IMR-90 (cell line): ENCODE measurements around the gene SPATA46. TPM values are rescaled to one million over a fixed set of nuclear protein-coding genes. Genes with fewer than 3 reads are reported as not detected.

Experiments
- ATAC-seq: fragments of 200-7000 bp; cut with Tn5 transposase; 2 replicates; pipeline ENCODE4 v1.9.1; 2020; ENCODE audit warnings: low read depth, mild to moderate bottlenecking, moderate library complexity
- BruUV-seq: library from RNA; stranded (reverse); fragments of 400-500 nt; replicated peaks from 2 replicates; lab custom pipeline; 2021; lab: Mats Ljungman, UMichigan
- CTCF ChIA-PET: fragments of 300-600 bp; formaldehyde crosslinking; extraction: SDS; loops from one replicate; lab custom pipeline; 2021; ENCODE audit warnings: antibody characterized with exemption; lab: Yijun Ruan, JAX
- POLR2A ChIA-PET: fragments of 300-600 bp; sonication (Branson Sonifier 250); formaldehyde crosslinking; loops from one replicate; lab custom pipeline; 2022; ENCODE audit warnings: antibody characterized with exemption; ENCODE audit not compliant: unreplicated experiment; lab: Charles Lee
- DNase-seq: peaks from one replicate; pipeline ENCODE4 v3.0.0; 2013
- H2AFZ ChIP-seq: replicated peaks from 2 replicates; pipeline ENCODE3; 2013; ENCODE audit warnings: low read length, mild to moderate bottlenecking; ENCODE audit not compliant: poor library complexity
- H2AK5ac ChIP-seq: 2 replicates; pipeline ENCODE4 v1.6.1; 2013; ENCODE audit warnings: low read depth, low read length, inconsistent platforms
- H2AK9ac ChIP-seq: replicated peaks from 2 replicates; pipeline ENCODE3; 2013; ENCODE audit warnings: mild to moderate bottlenecking, low read depth, low read length, moderate library complexity; ENCODE audit not compliant: poor library complexity
- H2BK120ac ChIP-seq: 2 replicates; pipeline ENCODE4 v1.6.1; 2013; ENCODE audit warnings: low read depth, low read length, inconsistent platforms
- H2BK15ac ChIP-seq: 3 replicates; pipeline ENCODE4 v1.6.1; 2013; ENCODE audit warnings: low read depth, low read length, inconsistent platforms
- H2BK20ac ChIP-seq: 2 replicates; pipeline ENCODE4 v1.6.1; 2013; ENCODE audit warnings: low read depth, mild to moderate bottlenecking, inconsistent platforms, low read length, moderate library complexity
- H2BK5ac ChIP-seq: 2 replicates; pipeline ENCODE4 v1.6.1; 2013; ENCODE audit warnings: mild to moderate bottlenecking, low read depth, low read length, inconsistent platforms; ENCODE audit not compliant: poor library complexity, severe bottlenecking
- H3K14ac ChIP-seq: replicated peaks from 2 replicates; pipeline ENCODE4 v1.6.1; 2013; ENCODE audit warnings: low read depth, low read length, inconsistent platforms
- H3K18ac ChIP-seq: 2 replicates; pipeline ENCODE4 v1.6.1; 2013; ENCODE audit warnings: low read depth, low read length, control low read depth
- H3K23ac ChIP-seq: 2 replicates; pipeline ENCODE4 v1.6.1; 2013; ENCODE audit warnings: low read depth, low read length, inconsistent platforms
- H3K27ac ChIP-seq: 2 replicates; pipeline ENCODE4 v1.5.1; 2013; ENCODE audit warnings: mild to moderate bottlenecking, control low read depth, low read length; ENCODE audit not compliant: insufficient read depth
- H3K27me3 ChIP-seq: 2 replicates; pipeline ENCODE4 v1.6.1; 2013; ENCODE audit warnings: low read length; ENCODE audit not compliant: control insufficient read depth, insufficient read depth
- H3K36me3 ChIP-seq: 2 replicates; pipeline ENCODE4 v1.6.1; 2013; ENCODE audit warnings: low read length, mixed read lengths; ENCODE audit not compliant: control insufficient read depth, insufficient read depth
- H3K4ac ChIP-seq: 2 replicates; pipeline ENCODE4 v1.6.1; 2013; ENCODE audit warnings: low read depth, low read length, inconsistent platforms
- H3K4me1 ChIP-seq: 2 replicates; pipeline ENCODE4 v1.6.1; 2013; ENCODE audit warnings: low read length, mixed read lengths; ENCODE audit not compliant: control insufficient read depth, insufficient read depth
- H3K4me2 ChIP-seq: 2 replicates; pipeline ENCODE4 v1.6.1; 2013; ENCODE audit warnings: low read depth, mild to moderate bottlenecking, control low read depth, low read length, moderate library complexity
- H3K4me3 ChIP-seq: 2 replicates; pipeline ENCODE4 v1.5.1; 2013; ENCODE audit warnings: low read depth, mild to moderate bottlenecking, control low read depth, low read length, moderate library complexity; ENCODE audit not compliant: insufficient read depth
- H3K56ac ChIP-seq: 2 replicates; pipeline ENCODE4 v1.6.1; 2013; ENCODE audit warnings: low read length, inconsistent platforms; ENCODE audit not compliant: insufficient read depth; ENCODE audit errors: extremely low read depth
- H3K79me1 ChIP-seq, 2 experiments: 2 replicates each; pipeline ENCODE4 v1.6.1; 2013; ENCODE audit warnings: low read length in 2 of 2, inconsistent platforms in 1 of 2, low read depth in 1 of 2
- H3K9ac ChIP-seq: 2 replicates; pipeline ENCODE4 v1.6.1; 2013; ENCODE audit warnings: low read depth, low read length, control low read depth
- H3K9me1 ChIP-seq: 2 replicates; pipeline ENCODE4 v1.6.1; 2013; ENCODE audit warnings: low read length, inconsistent platforms; ENCODE audit not compliant: insufficient read depth
- H3K9me3 ChIP-seq: 2 replicates; pipeline ENCODE4 v1.6.1; 2013; ENCODE audit warnings: low read length; ENCODE audit not compliant: control insufficient read depth, insufficient read depth
- H4K20me1 ChIP-seq: 2 replicates; pipeline ENCODE4 v1.6.1; 2013; ENCODE audit warnings: low read length, inconsistent platforms; ENCODE audit not compliant: insufficient read depth
- H4K5ac ChIP-seq: 2 replicates; pipeline ENCODE4 v1.6.1; 2013; ENCODE audit warnings: mild to moderate bottlenecking, low read depth, low read length, control low read depth
- H4K8ac ChIP-seq, 2 experiments: 2 replicates each; pipeline ENCODE4 v1.6.1; 2013; ENCODE audit warnings: low read depth in 2 of 2, low read length in 2 of 2, control low read depth in 1 of 2, inconsistent platforms in 1 of 2
- H4K91ac ChIP-seq: 2 replicates; pipeline ENCODE4 v1.6.1; 2013; ENCODE audit warnings: low read depth, low read length, inconsistent platforms; ENCODE audit not compliant: insufficient read depth
- FOS ChIP-seq: fragments of 150-350 bp; IDR thresholded peaks from 2 replicates; pipeline ENCODE4 v1.6.1; 2016; ENCODE audit warnings: low read depth, low read length
- MAZ ChIP-seq: IDR thresholded peaks from 2 replicates; pipeline ENCODE4 v1.6.1; 2012; ENCODE audit warnings: low read depth, mild to moderate bottlenecking, low read length, improper control_type of control experiment, moderate library complexity, borderline replicate concordance
- RCOR1 ChIP-seq: IDR thresholded peaks from 2 replicates; pipeline ENCODE4 v1.6.1; 2012; ENCODE audit warnings: mild to moderate bottlenecking, low read length, improper control_type of control experiment; ENCODE audit not compliant: insufficient replicate concordance
- SMC3 ChIP-seq: fragments of 150-350 bp; IDR thresholded peaks from 2 replicates; pipeline ENCODE4 v1.6.1; 2016; ENCODE audit warnings: low read depth, mild to moderate bottlenecking, antibody characterized with exemption, low read length, moderate library complexity
- USF2 ChIP-seq: fragments of 150-350 bp; IDR thresholded peaks from 2 replicates; pipeline ENCODE4 v1.6.1; 2017; ENCODE audit warnings: mild to moderate bottlenecking, antibody characterized with exemption, low read length, low read depth
- WGBS, 2 experiments: methylation state at CpG; one replicate each; pipeline versions ENCODE4 v1.1.5 to v1.1.7; 2013; ENCODE audit warnings: missing lambda C conversion rate in 2 of 2; ENCODE audit not compliant: insufficient read length in 1 of 2; ENCODE audit errors: extremely low coverage in 2 of 2; 5-methylcytosine and 5-hydroxymethylcytosine counted together
- dilution Hi-C: fragments of 300-500 bp; cut with HindIII; formaldehyde crosslinking; loops from one replicate; pipeline ENCODE4 v1.14.3; 2018; ENCODE audit warnings: low sequenced_read_pairs; ENCODE audit not compliant: unreplicated experiment
- in situ Hi-C: fragments of 300-500 bp; cut with MboI; formaldehyde crosslinking; loops from 3 replicates; pipeline ENCODE4 v1.14.3; 2019; ENCODE audit warnings: low sequenced_read_pairs, inconsistent platforms, mixed read lengths
- intact Hi-C: fragments of 100-400 bp; cut with micrococcal nuclease; formaldehyde crosslinking; loops from 2 replicates; pipeline ENCODE4 v1.10.0; 2022
- polyA plus RNA-seq, 3 experiments: library from polyadenylated mRNA; depleted of rRNA; stranded (reverse); fragments of >200 nt; gene quantifications; 2 replicates each; pipeline ENCODE4 v1.2.3, GENCODE V29; 2012; ENCODE audit warnings: low replicate concordance in 1 of 3
- total RNA-seq: library from RNA; depleted of rRNA; stranded (reverse); fragments of >200 nt; gene quantifications from 2 replicates; pipeline ENCODE4 v1.2.3, GENCODE V29; 2012

The SPATA46 gene
- total and polyA plus RNA-seq, 2 of the 4 experiments (the other 2 are of a cell fraction): not detected

DNA sequence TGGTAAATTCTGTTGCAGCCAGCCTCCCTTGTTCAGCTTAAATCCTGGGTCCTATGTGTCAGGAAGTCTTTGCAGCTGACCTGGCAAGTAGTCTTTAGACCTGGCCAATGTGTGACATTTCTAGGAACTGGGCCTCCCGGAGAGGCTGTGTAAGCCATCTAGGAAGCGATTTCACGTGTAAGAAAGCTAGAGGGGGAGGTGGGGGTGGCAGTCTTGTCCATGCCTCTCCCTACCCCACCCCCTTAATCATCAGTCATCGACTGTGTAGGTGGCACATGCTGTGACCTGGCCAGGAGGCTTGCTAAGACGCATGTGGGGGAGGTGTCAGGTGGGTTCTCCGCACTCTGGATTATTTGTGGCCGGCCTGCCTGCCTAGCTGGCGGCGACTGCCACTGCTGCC is 13.3 kb upstream of the SPATA46 start:
- intact Hi-C loops (loop anchor here (5.0 to 10.0 kb wide), 2 partner anchors 113 to 595 kb away; no protein-coding TSS in a partner anchor), in situ Hi-C loops (loop anchor here (5.0 to 25.0 kb wide), 2 partner anchors 333 to 603 kb away; no protein-coding TSS in a partner anchor), dilution Hi-C loops (no loop called here)
- no peak overlapping the region for H2AK5ac ChIP-seq
- no peaks in the 10 kb centered on the region for H3K4me1 ChIP-seq
- no peak overlapping the region for H4K91ac ChIP-seq
- no peak overlapping the region for H4K8ac ChIP-seq
- H3K23ac ChIP-seq: no peak overlapping the region
- TF ChIP-seq MAZ (no peak), USF2 (no peak), FOS (no peak), SMC3 (no peak), RCOR1 (no peak)
- no peaks in the 10 kb centered on the region for H3K36me3 ChIP-seq
- H4K20me1 ChIP-seq: no peaks in the 10 kb centered on the region
- H3K27ac ChIP-seq: no peak overlapping the region
- H3K18ac ChIP-seq: no peak overlapping the region
- no peak overlapping the region for H3K4me2 ChIP-seq
- H4K5ac ChIP-seq: no peak overlapping the region
- POLR2A ChIA-PET: no interaction called here
- H3K14ac ChIP-seq: no peak overlapping the region
- no peaks in the 10 kb centered on the region for H3K9me1 ChIP-seq
- no peak overlapping the region for H3K4ac ChIP-seq
- H3K56ac ChIP-seq: no peak overlapping the region
- no peaks in the 10 kb centered on the region for H3K9me3 ChIP-seq
- H2BK20ac ChIP-seq: no peak overlapping the region
- H3K27me3 ChIP-seq: peaks cover 26% of the 10 kb centered on the region
- BruUV-seq: no TSS peak
- DNase-seq (no peak), ATAC-seq (no peak)
- no peak overlapping the region for H2AK9ac ChIP-seq
- no peak overlapping the region for H2BK120ac ChIP-seq
- CTCF ChIA-PET: interaction anchor here (3.9 kb wide), 1 partner anchor 334 kb away, joined by 18 read pairs; no protein-coding TSS in a partner anchor
- no peak overlapping the region for H2BK5ac ChIP-seq
- WGBS, 2 experiments: 87% methylated on average over 4 of the region's 9 CpGs; no CpG with 5 or more reads in 1 of the 2 experiments
- H2AFZ ChIP-seq: no peak overlapping the region
- no peaks in the 10 kb centered on the region for H3K79me1 ChIP-seq
- H3K4me3 ChIP-seq: no peak overlapping the region
- H3K9ac ChIP-seq: no peak overlapping the region
- no peak overlapping the region for H2BK15ac ChIP-seq
